HG03097 (cell line): ENCODE data around the gene OAS2.

Experiments used
- ATAC-seq: cut with Tn5 transposase; IDR thresholded peaks from one replicate; pipeline ENCODE4 v1.9.1; 2021; ENCODE audit not compliant: unreplicated experiment, low FRiP score

The OAS2 gene

DNA sequence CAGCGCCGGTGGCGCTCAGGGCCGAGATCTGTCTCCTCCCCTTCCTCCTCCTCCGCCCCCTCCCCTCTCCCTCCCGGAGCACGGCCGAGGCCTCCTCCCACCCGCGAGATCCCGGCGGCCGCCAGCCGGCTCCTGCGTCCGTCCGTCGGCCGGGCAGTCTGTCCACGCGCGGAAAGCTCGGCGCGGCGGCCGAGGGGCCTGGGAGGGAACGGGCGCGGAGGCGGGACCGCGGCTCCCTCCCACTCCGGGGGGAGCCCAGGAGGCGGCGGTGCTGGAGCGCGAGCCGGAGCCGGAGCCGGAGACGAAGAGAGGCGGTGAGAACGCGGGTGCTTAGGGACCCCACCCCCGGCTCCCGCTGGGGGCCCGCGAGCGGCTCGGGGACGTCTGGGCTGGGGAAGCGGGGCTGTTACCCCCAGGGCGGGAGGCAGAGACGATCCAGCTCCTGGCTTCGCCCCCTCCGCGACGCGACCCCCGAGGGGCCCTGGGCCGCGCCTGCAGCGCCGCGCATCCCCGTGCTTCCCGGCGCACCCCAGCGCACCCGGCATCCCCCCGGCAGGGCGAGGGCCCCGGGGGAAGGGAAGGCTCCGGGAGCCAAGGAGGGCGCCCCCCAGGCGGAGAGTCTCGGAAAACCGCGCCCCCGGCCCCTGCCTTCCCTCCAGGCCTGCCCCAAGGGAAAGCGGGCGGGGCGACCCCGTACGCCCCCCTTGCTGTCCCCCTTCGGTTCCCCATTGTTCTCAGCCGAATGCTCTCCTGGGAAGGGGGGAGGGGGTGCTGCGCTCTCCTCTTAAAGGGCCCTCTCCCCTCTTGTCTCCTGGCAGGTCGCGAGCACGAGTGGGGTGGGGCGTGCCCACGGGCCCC lies 78.5 kb downstream of the OAS2 start, which contains the start of gene DTX1:
DTX1 (plus strand) TSS at position 100 of the 858 bp plus-strand sequence. CDS start 1,463 bp downstream, outside the sequence.
- ATAC-seq, result no peak

GRCh38 chr12:113057565-113058485 lies 79.5 kb downstream of the OAS2 start:
- ATAC-seq, result no peak

- no peak for ATAC-seq
Measured at GRCh38 chr12:113058553-113058952, 80.2 kb downstream of the OAS2 start.

DNA sequence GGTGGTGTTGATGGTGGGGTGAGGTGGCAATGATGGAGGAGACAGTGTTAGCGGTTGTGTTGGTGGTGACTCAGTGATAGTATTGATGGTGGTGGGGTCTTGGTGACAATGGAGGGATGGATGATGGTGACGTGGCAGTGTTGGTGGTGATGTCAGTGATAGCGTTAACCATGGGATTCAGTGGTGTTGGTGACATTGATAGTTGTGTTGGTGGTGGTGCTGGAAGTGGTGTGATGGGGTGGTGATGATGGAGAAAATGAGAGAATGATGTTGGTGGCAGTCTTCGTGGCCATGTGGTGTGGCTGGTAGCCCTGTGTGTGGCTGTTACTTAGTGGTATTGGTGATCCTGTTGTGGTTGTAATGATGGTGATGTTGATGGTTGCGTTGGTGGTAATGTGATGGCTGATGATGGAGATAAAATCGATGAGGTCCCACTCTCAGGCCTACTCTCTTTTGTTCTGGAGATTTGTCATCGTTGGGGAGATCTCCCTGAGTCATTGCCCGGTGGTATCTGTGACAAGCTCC lies 80.8 kb downstream of the OAS2 start:
- ATAC-seq, result no peak

DNA sequence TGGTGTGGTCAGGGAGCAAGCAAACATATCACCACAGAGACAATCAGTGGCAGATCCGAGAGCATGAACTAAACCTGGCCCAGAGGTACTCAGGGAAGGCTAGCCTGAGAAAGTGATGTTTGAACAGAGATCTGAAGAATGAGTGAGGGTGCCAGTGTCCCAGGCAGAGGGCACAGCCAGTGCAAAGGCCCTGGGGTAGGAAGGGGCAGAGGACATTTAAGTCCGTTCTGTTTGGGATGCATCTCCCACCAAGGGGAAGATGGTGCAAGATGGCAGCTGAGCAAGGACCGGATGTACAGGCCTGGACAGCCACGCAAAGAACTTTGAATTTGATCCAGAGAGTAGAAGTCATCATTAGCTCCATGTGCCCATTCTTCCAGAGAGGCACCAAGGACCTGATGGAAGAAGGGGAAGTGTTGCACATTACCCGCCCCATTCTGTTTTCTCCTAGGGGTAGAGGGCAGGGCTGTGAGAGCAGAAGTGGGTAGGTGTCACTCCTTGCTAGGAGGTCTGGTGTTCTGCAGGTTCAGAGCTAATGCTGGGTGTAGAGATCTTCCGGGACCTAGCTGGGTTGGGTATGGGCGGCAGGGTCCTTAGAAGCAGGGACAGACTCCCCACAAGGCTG lies 82.1 kb downstream of the OAS2 start:
- ATAC-seq, result no peak

GRCh38 chr12:113061061-113061694 lies 82.9 kb downstream of the OAS2 start:
- ATAC-seq, result no peak
